GOT3 (cell line): ENCODE results near the gene SLC15A2.
"Not testable (repeated sequence)": the region's sequence is repeated elsewhere in the genome, so short reads cannot be mapped to it uniquely, and the experiment has no call there.

ENCODE experiments used
- DNase-seq: peaks from one replicate; lab custom pipeline; 2025; ENCODE audit warnings: mixed read lengths; lab: John Stamatoyannopoulos, UW

The SLC15A2 gene

DNA sequence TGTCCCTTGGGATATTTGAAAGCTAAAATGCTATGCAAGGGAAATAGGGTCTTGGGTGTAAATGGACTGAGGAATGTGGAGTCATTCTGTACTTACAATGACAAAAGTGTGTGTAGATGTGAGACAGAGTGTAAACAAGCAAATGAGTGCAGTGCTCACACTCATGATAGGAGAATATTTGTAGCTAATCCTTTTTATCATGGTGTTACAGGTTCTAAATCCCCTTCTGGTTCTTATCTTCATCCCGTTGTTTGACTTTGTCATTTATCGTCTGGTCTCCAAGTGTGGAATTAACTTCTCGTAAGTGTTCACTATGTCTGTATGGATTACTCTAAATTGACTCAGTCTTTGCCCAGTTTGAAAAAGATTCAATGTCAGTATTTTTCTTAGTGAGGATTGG lies 30.5 kb downstream of the SLC15A2 start:
- no peak for DNase-seq

- DNase-seq: no peak
These were observed 32.2 kb downstream of the SLC15A2 start for GRCh38 chr3:121926380-121926779.

DNA sequence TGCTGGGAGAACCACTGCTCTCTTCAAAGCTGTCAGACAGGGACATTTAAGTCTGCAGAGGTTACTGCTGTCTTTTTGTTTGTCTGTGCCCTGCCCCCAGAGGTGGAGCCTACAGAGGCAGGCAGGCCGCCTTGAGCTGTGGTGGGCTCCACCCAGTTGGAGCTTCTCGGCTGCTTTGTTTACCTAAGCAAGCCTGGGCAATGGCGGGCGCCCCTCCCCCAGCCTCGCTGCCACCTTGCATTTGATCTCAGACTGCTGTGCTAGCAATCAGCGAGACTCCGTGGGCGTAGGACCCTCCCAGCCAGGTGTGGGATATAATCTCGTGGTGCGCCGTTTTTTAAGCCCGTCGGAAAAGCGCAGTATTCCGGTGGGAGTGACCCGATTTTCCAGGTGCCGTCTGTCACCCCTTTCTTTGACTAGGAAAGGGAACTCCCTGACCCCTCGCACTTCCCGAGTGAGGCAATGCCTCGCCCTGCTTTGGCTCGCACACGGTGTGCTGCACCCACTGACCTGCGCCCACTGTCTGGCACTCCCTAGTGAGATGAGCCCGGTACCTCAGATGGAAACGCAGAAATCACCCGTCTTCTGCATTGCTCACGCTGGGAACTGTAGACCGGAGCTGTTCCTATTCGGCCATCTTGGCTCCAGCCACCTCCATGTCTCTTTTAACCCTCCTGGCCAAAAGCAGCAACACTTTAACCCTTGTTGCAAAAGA lies 44.1 kb downstream of the SLC15A2 start:
- DNase-seq: not testable (repeated sequence)

GRCh38 chr3:121941592-121941991 lies 47.4 kb downstream of the SLC15A2 start:
- no peak for DNase-seq

GRCh38 chr3:121942116-121942786 lies 48.0 kb downstream of the SLC15A2 start:
- no peak for DNase-seq

GRCh38 chr3:121943431-121943830 lies 49.2 kb downstream of the SLC15A2 start:
- no peak for DNase-seq

DNA sequence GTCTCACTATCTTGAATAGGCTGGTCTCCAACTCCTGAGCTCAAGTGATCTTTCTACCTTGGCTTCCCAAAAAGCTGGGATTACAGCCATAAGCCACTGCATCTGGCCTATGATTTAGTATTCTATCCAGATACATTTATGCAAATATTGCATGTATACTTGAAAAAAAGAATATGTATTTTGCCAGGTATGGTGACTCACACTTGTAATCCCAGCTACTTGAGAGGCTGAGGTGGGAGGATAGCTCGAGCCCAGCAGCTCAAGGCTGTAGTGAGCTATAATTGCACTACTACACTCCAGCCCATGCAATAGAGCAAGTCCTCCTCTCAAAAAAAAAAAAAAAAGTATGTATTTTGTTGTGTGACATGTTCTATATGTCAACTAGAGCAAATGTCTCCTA lies 54.4 kb downstream of the SLC15A2 start:
- no peak for DNase-seq

DNA sequence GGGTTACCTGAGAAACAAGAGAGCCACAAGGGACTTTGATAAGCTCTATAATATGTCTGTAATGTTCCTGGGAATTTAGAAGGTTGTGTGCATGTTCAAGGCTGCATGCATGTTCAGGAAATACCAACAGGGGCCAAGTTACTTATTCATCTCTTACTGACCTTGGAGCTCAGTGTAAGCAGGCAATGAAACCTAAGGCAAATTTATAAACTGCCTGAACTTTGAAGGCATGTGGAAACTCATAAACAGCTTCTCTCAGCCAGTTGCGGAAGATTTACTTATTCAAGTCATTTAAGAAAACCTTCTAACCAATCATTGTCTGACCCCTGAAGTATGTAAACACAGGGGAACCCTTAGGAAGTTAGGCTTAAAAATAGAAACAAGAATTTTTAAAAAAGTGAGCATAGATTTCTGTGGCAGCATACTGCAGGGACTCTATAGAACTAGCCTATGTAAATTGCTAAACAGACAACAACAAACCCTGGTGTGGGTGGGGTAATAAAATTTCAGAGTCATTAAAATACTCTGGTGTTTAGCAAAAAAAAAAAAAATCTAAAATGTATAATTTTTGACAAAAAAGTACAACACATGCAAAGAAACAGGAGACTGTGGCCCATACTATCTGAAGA lies 57.2 kb downstream of the SLC15A2 start:
- DNase-seq: no peak

- DNase-seq: no peak
These were observed 62.2 kb downstream of the SLC15A2 start for GRCh38 chr3:121956363-121956762.

- DNase-seq: no peak
These were observed 63.6 kb downstream of the SLC15A2 start for GRCh38 chr3:121957674-121958415.

GRCh38 chr3:121958801-121959200 lies 64.6 kb downstream of the SLC15A2 start:
- no peak for DNase-seq

GRCh38 chr3:121961283-121961682 lies 67.1 kb downstream of the SLC15A2 start:
- no peak for DNase-seq

DNA sequence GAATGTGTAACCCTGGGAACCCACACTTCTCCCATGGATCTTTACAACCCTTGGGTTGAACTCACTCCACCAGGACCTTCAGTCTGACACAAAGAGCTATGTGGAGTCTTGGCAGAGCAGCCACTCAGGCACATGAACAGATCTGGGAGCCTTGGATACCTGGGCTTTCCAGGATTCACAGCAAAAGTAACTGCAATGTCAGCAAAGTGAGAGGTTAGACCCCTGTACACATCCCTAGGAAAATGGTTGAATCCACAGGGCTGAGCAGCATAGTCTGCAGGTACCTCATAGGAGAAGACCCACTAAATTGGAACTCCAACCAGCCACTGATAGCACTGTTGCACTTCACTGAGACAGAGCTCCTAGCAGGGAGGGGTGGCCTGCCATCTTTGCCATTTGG lies 68.2 kb downstream of the SLC15A2 start:
- DNase-seq: no peak

GRCh38 chr3:121963608-121964007 lies 69.4 kb downstream of the SLC15A2 start:
- DNase-seq: no peak

GRCh38 chr3:121969631-121970030 lies 75.4 kb downstream of the SLC15A2 start:
- DNase-seq: no peak

- DNase-seq: no peak
These were observed 75.8 kb downstream of the SLC15A2 start for GRCh38 chr3:121970047-121970446.

GRCh38 chr3:121974601-121975111 lies 80.5 kb downstream of the SLC15A2 start:
- DNase-seq: no peak

DNA sequence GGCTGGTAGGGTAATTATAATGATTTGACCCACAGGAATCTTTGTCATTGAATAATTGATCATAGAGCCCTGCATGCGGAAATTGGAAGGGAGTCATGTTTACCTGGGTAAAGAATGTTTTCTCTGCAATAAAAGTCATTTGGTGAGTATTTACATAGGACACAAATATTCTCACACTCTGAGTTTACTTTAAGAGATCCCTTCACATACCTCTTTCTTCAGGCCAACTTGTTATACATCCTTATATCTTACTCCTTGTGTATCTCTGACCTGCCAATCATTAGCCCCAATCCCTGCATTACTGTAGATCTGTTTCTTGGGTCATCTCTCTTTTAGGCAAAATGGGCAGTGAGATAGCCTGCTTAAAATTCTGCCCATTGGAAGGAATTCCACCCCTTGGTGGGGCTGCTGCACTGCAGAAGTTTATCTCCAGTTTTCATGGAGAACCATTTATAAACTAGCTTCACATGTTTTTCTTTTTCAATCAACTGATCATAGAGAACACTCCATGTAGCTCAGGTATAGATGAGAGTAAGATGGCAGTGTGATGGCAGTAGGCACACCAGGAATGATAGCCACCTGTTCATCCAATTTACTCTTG lies 81.6 kb downstream of the SLC15A2 start:
- no peak for DNase-seq

- DNase-seq: no peak
These were observed 82.5 kb downstream of the SLC15A2 start for GRCh38 chr3:121976727-121977126.

- DNase-seq: no peak
These were observed 85.0 kb downstream of the SLC15A2 start for GRCh38 chr3:121979246-121979645.

- no peak for DNase-seq
These were observed 85.7 kb downstream of the SLC15A2 start for GRCh38 chr3:121979734-121980449.
